IMR-90 (cell line): ENCODE results near the gene LRRC8E. TPM values are rescaled to one million over a fixed set of nuclear protein-coding genes. Genes with fewer than 3 reads are reported as not detected.
A peak's percentile ranks its signal among the peaks of the same experiment; 100 is the strongest.

ENCODE experiments used
- ATAC-seq: fragments of 200-7000 bp; cut with Tn5 transposase; 2 replicates; pipeline ENCODE4 v1.9.1; 2020; ENCODE audit warnings: low read depth, mild to moderate bottlenecking, moderate library complexity
- BruUV-seq: library from RNA; stranded (reverse); fragments of 400-500 nt; replicated peaks from 2 replicates; lab custom pipeline; 2021; lab: Mats Ljungman, UMichigan
- CTCF ChIA-PET: fragments of 300-600 bp; formaldehyde crosslinking; extraction: SDS; loops from one replicate; lab custom pipeline; 2021; ENCODE audit warnings: antibody characterized with exemption; lab: Yijun Ruan, JAX
- POLR2A ChIA-PET: fragments of 300-600 bp; sonication (Branson Sonifier 250); formaldehyde crosslinking; loops from one replicate; lab custom pipeline; 2022; ENCODE audit warnings: antibody characterized with exemption; ENCODE audit not compliant: unreplicated experiment; lab: Charles Lee
- DNase-seq: peaks from one replicate; pipeline ENCODE4 v3.0.0; 2013
- H2AFZ ChIP-seq: replicated peaks from 2 replicates; pipeline ENCODE3; 2013; ENCODE audit warnings: low read length, mild to moderate bottlenecking; ENCODE audit not compliant: poor library complexity
- H2AK5ac ChIP-seq: 2 replicates; pipeline ENCODE4 v1.6.1; 2013; ENCODE audit warnings: low read depth, low read length, inconsistent platforms
- H2AK9ac ChIP-seq: replicated peaks from 2 replicates; pipeline ENCODE3; 2013; ENCODE audit warnings: mild to moderate bottlenecking, low read depth, low read length, moderate library complexity; ENCODE audit not compliant: poor library complexity
- H2BK120ac ChIP-seq: 2 replicates; pipeline ENCODE4 v1.6.1; 2013; ENCODE audit warnings: low read depth, low read length, inconsistent platforms
- H2BK15ac ChIP-seq: 3 replicates; pipeline ENCODE4 v1.6.1; 2013; ENCODE audit warnings: low read depth, low read length, inconsistent platforms
- H2BK20ac ChIP-seq: 2 replicates; pipeline ENCODE4 v1.6.1; 2013; ENCODE audit warnings: low read depth, mild to moderate bottlenecking, inconsistent platforms, low read length, moderate library complexity
- H2BK5ac ChIP-seq: 2 replicates; pipeline ENCODE4 v1.6.1; 2013; ENCODE audit warnings: mild to moderate bottlenecking, low read depth, low read length, inconsistent platforms; ENCODE audit not compliant: poor library complexity, severe bottlenecking
- H3K14ac ChIP-seq: replicated peaks from 2 replicates; pipeline ENCODE4 v1.6.1; 2013; ENCODE audit warnings: low read depth, low read length, inconsistent platforms
- H3K18ac ChIP-seq: 2 replicates; pipeline ENCODE4 v1.6.1; 2013; ENCODE audit warnings: low read depth, low read length, control low read depth
- H3K23ac ChIP-seq: 2 replicates; pipeline ENCODE4 v1.6.1; 2013; ENCODE audit warnings: low read depth, low read length, inconsistent platforms
- H3K27ac ChIP-seq: 2 replicates; pipeline ENCODE4 v1.5.1; 2013; ENCODE audit warnings: mild to moderate bottlenecking, control low read depth, low read length; ENCODE audit not compliant: insufficient read depth
- H3K27me3 ChIP-seq: 2 replicates; pipeline ENCODE4 v1.6.1; 2013; ENCODE audit warnings: low read length; ENCODE audit not compliant: control insufficient read depth, insufficient read depth
- H3K36me3 ChIP-seq: 2 replicates; pipeline ENCODE4 v1.6.1; 2013; ENCODE audit warnings: low read length, mixed read lengths; ENCODE audit not compliant: control insufficient read depth, insufficient read depth
- H3K4ac ChIP-seq: 2 replicates; pipeline ENCODE4 v1.6.1; 2013; ENCODE audit warnings: low read depth, low read length, inconsistent platforms
- H3K4me1 ChIP-seq: 2 replicates; pipeline ENCODE4 v1.6.1; 2013; ENCODE audit warnings: low read length, mixed read lengths; ENCODE audit not compliant: control insufficient read depth, insufficient read depth
- H3K4me2 ChIP-seq: 2 replicates; pipeline ENCODE4 v1.6.1; 2013; ENCODE audit warnings: low read depth, mild to moderate bottlenecking, control low read depth, low read length, moderate library complexity
- H3K4me3 ChIP-seq: 2 replicates; pipeline ENCODE4 v1.5.1; 2013; ENCODE audit warnings: low read depth, mild to moderate bottlenecking, control low read depth, low read length, moderate library complexity; ENCODE audit not compliant: insufficient read depth
- H3K56ac ChIP-seq: 2 replicates; pipeline ENCODE4 v1.6.1; 2013; ENCODE audit warnings: low read length, inconsistent platforms; ENCODE audit not compliant: insufficient read depth; ENCODE audit errors: extremely low read depth
- H3K79me1 ChIP-seq, 2 experiments: 2 replicates each; pipeline ENCODE4 v1.6.1; 2013; ENCODE audit warnings: low read length in 2 of 2, inconsistent platforms in 1 of 2, low read depth in 1 of 2
- H3K9ac ChIP-seq: 2 replicates; pipeline ENCODE4 v1.6.1; 2013; ENCODE audit warnings: low read depth, low read length, control low read depth
- H3K9me1 ChIP-seq: 2 replicates; pipeline ENCODE4 v1.6.1; 2013; ENCODE audit warnings: low read length, inconsistent platforms; ENCODE audit not compliant: insufficient read depth
- H3K9me3 ChIP-seq: 2 replicates; pipeline ENCODE4 v1.6.1; 2013; ENCODE audit warnings: low read length; ENCODE audit not compliant: control insufficient read depth, insufficient read depth
- H4K20me1 ChIP-seq: 2 replicates; pipeline ENCODE4 v1.6.1; 2013; ENCODE audit warnings: low read length, inconsistent platforms; ENCODE audit not compliant: insufficient read depth
- H4K5ac ChIP-seq: 2 replicates; pipeline ENCODE4 v1.6.1; 2013; ENCODE audit warnings: mild to moderate bottlenecking, low read depth, low read length, control low read depth
- H4K8ac ChIP-seq, 2 experiments: 2 replicates each; pipeline ENCODE4 v1.6.1; 2013; ENCODE audit warnings: low read depth in 2 of 2, low read length in 2 of 2, control low read depth in 1 of 2, inconsistent platforms in 1 of 2
- H4K91ac ChIP-seq: 2 replicates; pipeline ENCODE4 v1.6.1; 2013; ENCODE audit warnings: low read depth, low read length, inconsistent platforms; ENCODE audit not compliant: insufficient read depth
- CHD1 ChIP-seq: IDR thresholded peaks from 2 replicates; pipeline ENCODE4 v1.6.1; 2012; ENCODE audit warnings: low read depth, low read length, improper control_type of control experiment
- WGBS, 2 experiments: methylation state at CpG; one replicate each; pipeline versions ENCODE4 v1.1.5 to v1.1.7; 2013; ENCODE audit warnings: missing lambda C conversion rate in 2 of 2; ENCODE audit not compliant: insufficient read length in 1 of 2; ENCODE audit errors: extremely low coverage in 2 of 2; 5-methylcytosine and 5-hydroxymethylcytosine counted together
- dilution Hi-C: fragments of 300-500 bp; cut with HindIII; formaldehyde crosslinking; loops from one replicate; pipeline ENCODE4 v1.14.3; 2018; ENCODE audit warnings: low sequenced_read_pairs; ENCODE audit not compliant: unreplicated experiment
- in situ Hi-C: fragments of 300-500 bp; cut with MboI; formaldehyde crosslinking; loops from 3 replicates; pipeline ENCODE4 v1.14.3; 2019; ENCODE audit warnings: low sequenced_read_pairs, inconsistent platforms, mixed read lengths
- intact Hi-C: fragments of 100-400 bp; cut with micrococcal nuclease; formaldehyde crosslinking; loops from 2 replicates; pipeline ENCODE4 v1.10.0; 2022
- polyA plus RNA-seq, 3 experiments: library from polyadenylated mRNA; depleted of rRNA; stranded (reverse); fragments of >200 nt; gene quantifications; 2 replicates each; pipeline ENCODE4 v1.2.3, GENCODE V29; 2012; ENCODE audit warnings: low replicate concordance in 1 of 3
- total RNA-seq: library from RNA; depleted of rRNA; stranded (reverse); fragments of >200 nt; gene quantifications from 2 replicates; pipeline ENCODE4 v1.2.3, GENCODE V29; 2012
- TF ChIP-seq, protein P1 (sequence below): conservative IDR thresholded peaks from 2 replicates; pipeline ENCODE4 v1.5.1; 2012; ENCODE audit warnings: mild to moderate bottlenecking, low read depth, low read length, improper control_type of control experiment

The LRRC8E gene
- total and polyA plus RNA-seq, 2 of the 4 experiments (the other 2 are of a cell fraction) = 6.4 to 7.2 TPM

DNA sequence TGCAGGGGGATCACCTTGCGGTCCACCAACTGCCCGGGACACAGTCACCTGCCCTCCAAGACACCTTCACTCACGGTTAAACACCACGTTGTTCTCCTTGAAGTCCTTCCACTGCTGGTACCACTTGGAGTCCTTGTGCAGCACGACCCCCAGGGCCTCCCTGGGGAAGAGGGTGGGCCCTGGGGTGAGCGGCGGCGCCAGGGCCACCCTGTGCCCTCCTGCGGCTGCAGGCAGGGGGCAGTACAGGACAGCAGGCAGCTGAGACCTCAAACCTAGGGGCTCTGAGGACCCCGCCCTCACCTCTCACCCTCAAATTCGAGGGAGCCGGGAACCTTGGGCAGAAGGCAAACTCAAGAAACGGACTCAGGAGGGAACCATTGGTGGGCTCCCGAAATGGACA, 45.1 kb downstream of the LRRC8E start:
- Histone ChIP-seq H3K9me1 (no peaks in the 10 kb centered on the region), H4K5ac (no peak overlapping the region), H2BK120ac (no peak overlapping the region), H2BK15ac (no peak overlapping the region), H3K4me1 (peaks cover 9% of the 10 kb centered on the region), H2AK5ac (no peak overlapping the region), H2BK20ac (no peak overlapping the region), H3K36me3 (peaks cover 63% of the 10 kb centered on the region), H3K4ac (no peak overlapping the region), H3K56ac (no peak overlapping the region), H4K91ac (no peak overlapping the region), H3K23ac (no peak overlapping the region), H3K27ac (no peak overlapping the region), H3K9me3 (no peaks in the 10 kb centered on the region), H3K18ac (no peak overlapping the region), H2AK9ac (no peak overlapping the region), H2BK5ac (no peak overlapping the region), H3K4me2 (no peak overlapping the region), H3K14ac (no peak overlapping the region), H2AFZ (no peak overlapping the region), H4K20me1 (peaks cover 9% of the 10 kb centered on the region), H4K8ac (no peak overlapping the region), H3K79me1 (peaks cover 5 to 17% of the 10 kb centered on the region in 2 experiments; a peak in 2 of 4 replicates), H3K27me3 (no peaks in the 10 kb centered on the region), H3K4me3 (no peak overlapping the region), H3K9ac (no peak overlapping the region)
- TF ChIP-seq CHD1 = no peak
- TF ChIP-seq, protein P1, sequence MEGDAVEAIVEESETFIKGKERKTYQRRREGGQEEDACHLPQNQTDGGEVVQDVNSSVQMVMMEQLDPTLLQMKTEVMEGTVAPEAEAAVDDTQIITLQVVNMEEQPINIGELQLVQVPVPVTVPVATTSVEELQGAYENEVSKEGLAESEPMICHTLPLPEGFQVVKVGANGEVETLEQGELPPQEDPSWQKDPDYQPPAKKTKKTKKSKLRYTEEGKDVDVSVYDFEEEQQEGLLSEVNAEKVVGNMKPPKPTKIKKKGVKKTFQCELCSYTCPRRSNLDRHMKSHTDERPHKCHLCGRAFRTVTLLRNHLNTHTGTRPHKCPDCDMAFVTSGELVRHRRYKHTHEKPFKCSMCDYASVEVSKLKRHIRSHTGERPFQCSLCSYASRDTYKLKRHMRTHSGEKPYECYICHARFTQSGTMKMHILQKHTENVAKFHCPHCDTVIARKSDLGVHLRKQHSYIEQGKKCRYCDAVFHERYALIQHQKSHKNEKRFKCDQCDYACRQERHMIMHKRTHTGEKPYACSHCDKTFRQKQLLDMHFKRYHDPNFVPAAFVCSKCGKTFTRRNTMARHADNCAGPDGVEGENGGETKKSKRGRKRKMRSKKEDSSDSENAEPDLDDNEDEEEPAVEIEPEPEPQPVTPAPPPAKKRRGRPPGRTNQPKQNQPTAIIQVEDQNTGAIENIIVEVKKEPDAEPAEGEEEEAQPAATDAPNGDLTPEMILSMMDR = 0 out of 2 replicates have a peak, but pooled peaks have one; percentile 14
- CTCF ChIA-PET = interaction anchor here (0.6 kb wide), 1 partner anchor 342 kb away, joined by 3 read pairs; no protein-coding TSS in a partner anchor
- dilution Hi-C loops = no loop called here
- POLR2A ChIA-PET = no interaction called here
- BruUV-seq = no TSS peak
- ATAC-seq = no peak
- 80% methylated on average over 3 of the region's 14 CpGs; no CpG with 5 or more reads in 1 of the 2 experiments for WGBS, 2 experiments
- intact Hi-C loops = no loop called here
- no peak for DNase-seq
- in situ Hi-C loops = no loop called here
